Suprapubic skin (tissue), 4 donors: ENCODE measurements around the gene STYXL2. TPM values are rescaled to one million over a fixed set of nuclear protein-coding genes. Genes with fewer than 3 reads are reported as not detected.
A peak's percentile ranks its signal among the peaks of the same experiment; 100 is the strongest.

Source experiments
- DNase-seq, 2 donors: peaks; one replicate each; pipeline ENCODE4 v3.0.0-alpha.2; 2019; ENCODE audit warnings: low spot score in 2 of 2
- H3K27ac ChIP-seq: fragments of 200-600 bp; sonication (generic); one replicate; pipeline ENCODE4 v1.5.1; 2019
- H3K27me3 ChIP-seq: fragments of 200-600 bp; sonication (generic); one replicate; pipeline ENCODE4 v1.5.1; 2019
- H3K36me3 ChIP-seq: fragments of 200-600 bp; sonication (generic); one replicate; pipeline ENCODE4 v1.5.1; 2019
- H3K4me1 ChIP-seq: fragments of 200-600 bp; sonication (generic); one replicate; pipeline ENCODE4 v1.5.1; 2019
- H3K4me3 ChIP-seq: fragments of 200-600 bp; sonication (generic); one replicate; pipeline ENCODE4 v1.5.1; 2019; ENCODE audit warnings: mild to moderate bottlenecking
- H3K9me3 ChIP-seq: fragments of 200-600 bp; sonication (generic); one replicate; pipeline ENCODE4 v1.5.1; 2019
- EP300 ChIP-seq: sonication (generic); formaldehyde crosslinking; IDR thresholded peaks from one replicate; pipeline ENCODE4 v1.6.1; 2017; ENCODE audit warnings: antibody characterized with exemption
- POLR2A ChIP-seq, 2 donors: fragments of 450-650 bp; IDR thresholded peaks; one replicate each; pipeline ENCODE4 v1.6.1; 2017; ENCODE audit warnings: antibody characterized with exemption in 2 of 2, mild to moderate bottlenecking in 2 of 2, moderate library complexity in 2 of 2
- POLR2AphosphoS5 ChIP-seq, 3 donors: sonication (generic); formaldehyde crosslinking; IDR thresholded peaks; one replicate each; pipeline ENCODE4 v1.6.1; 2017; ENCODE audit warnings: antibody characterized with exemption in 3 of 3
- WGBS: methylation state at CpG from one replicate; pipeline ENCODE4 v1.1.5; 2018; 5-methylcytosine and 5-hydroxymethylcytosine counted together
- total RNA-seq, 4 donors: library from RNA; depleted of rRNA; stranded (reverse); fragments of >200 nt; gene quantifications; one replicate each; pipeline ENCODE4 v1.1.0, GENCODE V29; 2016
- TF ChIP-seq, protein P1 (sequence below), 2 donors: fragments of 200-600 bp in 1 of 2; fragments of 450-650 bp in 1 of 2; sonication (generic) in 1 of 2; IDR thresholded peaks; one replicate each; pipeline ENCODE4 v1.5.1; 2016 to 2019; ENCODE audit warnings: antibody characterized with exemption in 2 of 2, mild to moderate bottlenecking in 1 of 2, moderate library complexity in 1 of 2

Gene STYXL2
- total RNA-seq, 4 donors from 2014 or later, result 0.29 TPM; not detected in 3

GRCh38 chr1:167120899-167121298, 27.0 kb downstream of the STYXL2 start:
- peaks cover 4% of the 10 kb centered on the region for H3K27me3 ChIP-seq
- DNase-seq, result no peak
- H3K36me3 ChIP-seq, result no peaks in the 10 kb centered on the region
- no peak overlapping the region for H3K27ac ChIP-seq
- peaks cover 8% of the 10 kb centered on the region for H3K4me1 ChIP-seq
- no peaks in the 10 kb centered on the region for H3K9me3 ChIP-seq
- TF ChIP-seq, protein P1, sequence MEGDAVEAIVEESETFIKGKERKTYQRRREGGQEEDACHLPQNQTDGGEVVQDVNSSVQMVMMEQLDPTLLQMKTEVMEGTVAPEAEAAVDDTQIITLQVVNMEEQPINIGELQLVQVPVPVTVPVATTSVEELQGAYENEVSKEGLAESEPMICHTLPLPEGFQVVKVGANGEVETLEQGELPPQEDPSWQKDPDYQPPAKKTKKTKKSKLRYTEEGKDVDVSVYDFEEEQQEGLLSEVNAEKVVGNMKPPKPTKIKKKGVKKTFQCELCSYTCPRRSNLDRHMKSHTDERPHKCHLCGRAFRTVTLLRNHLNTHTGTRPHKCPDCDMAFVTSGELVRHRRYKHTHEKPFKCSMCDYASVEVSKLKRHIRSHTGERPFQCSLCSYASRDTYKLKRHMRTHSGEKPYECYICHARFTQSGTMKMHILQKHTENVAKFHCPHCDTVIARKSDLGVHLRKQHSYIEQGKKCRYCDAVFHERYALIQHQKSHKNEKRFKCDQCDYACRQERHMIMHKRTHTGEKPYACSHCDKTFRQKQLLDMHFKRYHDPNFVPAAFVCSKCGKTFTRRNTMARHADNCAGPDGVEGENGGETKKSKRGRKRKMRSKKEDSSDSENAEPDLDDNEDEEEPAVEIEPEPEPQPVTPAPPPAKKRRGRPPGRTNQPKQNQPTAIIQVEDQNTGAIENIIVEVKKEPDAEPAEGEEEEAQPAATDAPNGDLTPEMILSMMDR (IDR thresholded peaks at IDR 0.05), result no peak
- TF ChIP-seq EP300 (no peak), POLR2A (IDR thresholded peaks at IDR 0.05) (no peak), POLR2AphosphoS5 (IDR thresholded peaks at IDR 0.05) (no peak)
- 52% methylated on average over 13 of the region's 13 CpGs for WGBS
- H3K4me3 ChIP-seq, result peak overlapping the region; percentile 41

DNA sequence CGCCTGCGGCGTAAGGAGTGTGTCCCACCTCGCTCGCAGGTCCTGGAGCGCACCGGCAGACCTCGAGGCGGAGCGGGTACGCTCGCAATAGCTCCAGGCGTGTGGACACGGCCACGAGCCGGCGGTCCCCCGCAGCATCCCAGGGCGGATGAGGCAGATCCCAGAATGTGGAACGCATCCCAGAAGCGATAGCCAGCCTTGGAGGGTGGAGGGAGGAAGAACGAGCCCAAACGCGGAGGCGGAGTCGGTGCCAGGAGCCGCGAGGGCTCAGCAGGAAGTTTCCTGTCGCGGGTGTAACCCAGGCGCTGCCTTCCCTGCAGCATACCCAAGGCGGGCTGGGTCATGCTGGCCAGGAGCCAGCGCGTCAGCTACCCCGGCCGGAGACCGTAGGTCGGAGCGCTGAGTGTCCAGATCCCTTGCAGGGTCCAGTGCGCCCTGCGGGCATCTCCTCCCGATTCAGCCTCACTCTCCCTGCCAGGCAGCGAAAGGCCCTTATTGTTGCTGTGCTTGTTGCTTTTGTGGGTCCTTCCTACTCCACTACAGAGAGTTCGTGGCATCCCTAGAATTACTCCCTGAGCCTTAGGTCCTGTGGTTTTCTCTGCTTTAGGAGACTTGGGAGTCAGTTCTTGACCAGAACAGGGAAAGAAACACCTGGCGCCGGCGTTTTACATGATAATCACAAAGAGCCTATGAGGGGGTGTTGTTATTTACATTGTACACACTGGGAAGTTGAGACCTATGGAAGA, 27.7 kb downstream of the STYXL2 start:
- no peaks in the 10 kb centered on the region for H3K9me3 ChIP-seq
- no peak overlapping the region for H3K27ac ChIP-seq
- H3K36me3 ChIP-seq, result no peaks in the 10 kb centered on the region
- DNase-seq, result no peak
- H3K4me3 ChIP-seq, result peak overlapping the region; percentile 41
- no peak for TF ChIP-seq POLR2A (IDR thresholded peaks at IDR 0.05)
- TF ChIP-seq, protein P1 (IDR thresholded peaks at IDR 0.05), result no peak
- peaks cover 8% of the 10 kb centered on the region for H3K4me1 ChIP-seq
- WGBS, result 38% methylated on average over 9 of the region's 47 CpGs
- H3K27me3 ChIP-seq, result peaks cover 10% of the 10 kb centered on the region

DNA sequence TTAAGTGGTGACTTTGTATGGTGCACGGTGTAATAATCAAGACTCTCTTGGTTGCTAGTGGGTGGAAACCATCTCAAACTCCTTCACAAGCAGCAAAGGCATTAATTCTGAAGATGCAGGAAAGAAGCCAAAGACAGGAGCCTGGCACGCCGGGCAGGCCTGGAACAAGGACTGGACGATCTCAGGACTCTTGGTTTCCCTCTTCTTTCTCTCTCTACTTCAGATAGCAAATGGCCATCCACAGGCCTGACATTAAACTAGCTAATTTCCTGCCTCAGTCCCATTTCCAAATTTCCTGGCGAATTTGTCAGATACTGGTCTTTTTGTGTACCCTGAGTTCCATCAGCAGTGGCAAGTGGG, 28.2 kb downstream of the STYXL2 start:
- 56% methylated on average over 5 of the region's 5 CpGs for WGBS
- no peak overlapping the region for H3K27ac ChIP-seq

DNA sequence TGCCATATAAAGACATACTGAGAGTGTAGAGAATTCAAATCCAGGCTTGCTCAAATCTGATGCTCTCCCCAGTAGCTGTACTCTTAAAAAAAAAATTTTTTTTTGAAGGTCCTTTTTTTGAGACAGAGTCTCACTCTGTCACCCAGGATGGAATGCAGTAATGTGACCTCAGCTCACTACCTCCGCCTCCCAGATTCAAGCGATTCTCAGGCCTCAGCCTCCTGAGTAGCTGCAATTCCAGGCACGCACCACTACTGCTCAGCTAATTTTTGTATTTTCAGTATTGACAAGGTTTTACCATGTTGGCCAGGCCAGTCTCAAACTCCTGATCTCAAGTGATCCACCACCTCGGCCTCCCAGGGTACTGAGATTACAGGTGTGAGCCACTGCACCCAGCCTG, 28.7 kb downstream of the STYXL2 start:
- no peak for DNase-seq
- Histone ChIP-seq H3K4me1 (peaks cover 8% of the 10 kb centered on the region), H3K36me3 (no peaks in the 10 kb centered on the region), H3K27me3 (peaks cover 19% of the 10 kb centered on the region), H3K4me3 (no peak overlapping the region), H3K27ac (no peak overlapping the region), H3K9me3 (no peaks in the 10 kb centered on the region)
- no peak for TF ChIP-seq POLR2AphosphoS5 (IDR thresholded peaks at IDR 0.05)
- TF ChIP-seq POLR2A (IDR thresholded peaks at IDR 0.05), result no peak
- TF ChIP-seq EP300, result no peak
- TF ChIP-seq, protein P1 (IDR thresholded peaks at IDR 0.05), result no peak
- WGBS, result 89% methylated on average over 4 of the region's 4 CpGs

More for the DNA sequence above, 28.2 kb downstream of the STYXL2 start:
- peaks cover 15% of the 10 kb centered on the region for H3K27me3 ChIP-seq
- no peaks in the 10 kb centered on the region for H3K36me3 ChIP-seq
- TF ChIP-seq, protein P1 (IDR thresholded peaks at IDR 0.05), result no peak
- no peak for TF ChIP-seq POLR2AphosphoS5 (IDR thresholded peaks at IDR 0.05)
- TF ChIP-seq EP300, result no peak
- DNase-seq, result no peak
- peaks cover 8% of the 10 kb centered on the region for H3K4me1 ChIP-seq
- H3K9me3 ChIP-seq, result no peaks in the 10 kb centered on the region
- no peak overlapping the region for H3K4me3 ChIP-seq

- DNase-seq, result no peak
- 87% methylated on average over 28 of the region's 28 CpGs for WGBS
- peaks cover 25% of the 10 kb centered on the region for H3K27me3 ChIP-seq
- peaks cover 3% of the 10 kb centered on the region for H3K4me1 ChIP-seq
- TF ChIP-seq EP300 (no peak), POLR2A (IDR thresholded peaks at IDR 0.05) (no peak), POLR2AphosphoS5 (IDR thresholded peaks at IDR 0.05) (no peak)
- TF ChIP-seq, protein P1 (IDR thresholded peaks at IDR 0.05), result no peak
- H3K4me3 ChIP-seq, result no peak overlapping the region
- no peaks in the 10 kb centered on the region for H3K36me3 ChIP-seq
- H3K9me3 ChIP-seq, result no peaks in the 10 kb centered on the region
- no peak overlapping the region for H3K27ac ChIP-seq
Measured at GRCh38 chr1:167126317-167126716, 32.4 kb downstream of the STYXL2 start.
